GF-D8 (cell line): ENCODE measurements around the gene RPGRIP1.
"Not testable (repeated sequence)": the region's sequence is repeated elsewhere in the genome, so short reads cannot be mapped to it uniquely, and the experiment has no call there.

Source experiments
- DNase-seq: peaks from one replicate; lab custom pipeline; 2025; lab: John Stamatoyannopoulos, UW

RPGRIP1 gene

GRCh38 chr14:21258889-21259787 lies 20.7 kb upstream of the RPGRIP1 start:
- DNase-seq, result no peak

- DNase-seq, result no peak
These were observed 18.1 kb upstream of the RPGRIP1 start for GRCh38 chr14:21261824-21262223.

- DNase-seq, result no peak
These were observed 17.5 kb upstream of the RPGRIP1 start for GRCh38 chr14:21262410-21262809.

GRCh38 chr14:21263284-21264024 lies 16.4 kb upstream of the RPGRIP1 start:
- no peak for DNase-seq

GRCh38 chr14:21264025-21264801 lies 15.7 kb upstream of the RPGRIP1 start:
- DNase-seq, result peak; percentile 5

- DNase-seq, result no peak
These were observed 12.4 kb upstream of the RPGRIP1 start for GRCh38 chr14:21267431-21267845.

GRCh38 chr14:21267886-21268616 lies 11.8 kb upstream of the RPGRIP1 start:
- DNase-seq, result no peak

- DNase-seq, result no peak
These were observed 11.1 kb upstream of the RPGRIP1 start for GRCh38 chr14:21268617-21269251.

GRCh38 chr14:21269252-21270046 lies 10.4 kb upstream of the RPGRIP1 start, which contains the start of gene HNRNPC:
Gene HNRNPC, minus strand, starts transcription at chr14:21269442. Its CDS starts 35,249 bp downstream, at chr14:21234193.
- DNase-seq, result peak; percentile 99

- DNase-seq, result not testable (repeated sequence)
These were observed 7.2 kb upstream of the RPGRIP1 start for GRCh38 chr14:21272661-21273060.

- DNase-seq, result no peak
These were observed 4.5 kb upstream of the RPGRIP1 start for GRCh38 chr14:21275261-21275858.

GRCh38 chr14:21278632-21279031 lies 1.3 kb upstream of the RPGRIP1 start:
- DNase-seq, result no peak

GRCh38 chr14:21281917-21282316 lies 2.0 kb downstream of the RPGRIP1 start:
- not testable (repeated sequence) for DNase-seq

GRCh38 chr14:21286516-21286915 lies 6.6 kb downstream of the RPGRIP1 start:
- not testable (repeated sequence) for DNase-seq

- no peak for DNase-seq
These were observed 7.3 kb downstream of the RPGRIP1 start for GRCh38 chr14:21287168-21287567.

GRCh38 chr14:21294026-21294425 lies 14.1 kb downstream of the RPGRIP1 start:
- DNase-seq, result not testable (repeated sequence)

GRCh38 chr14:21298358-21298757 lies 18.5 kb downstream of the RPGRIP1 start:
- DNase-seq, result no peak

GRCh38 chr14:21299562-21300130 lies 19.8 kb downstream of the RPGRIP1 start:
- DNase-seq, result no peak

GRCh38 chr14:21300892-21301291 lies 21.0 kb downstream of the RPGRIP1 start:
- no peak for DNase-seq
